WTC11 (cell line): ENCODE data around the gene LPIN3. TPM values are rescaled to one million over a fixed set of nuclear protein-coding genes. Genes with fewer than 3 reads are reported as not detected.

Experiments
- ATAC-seq: fragments of 200-7000 bp; cut with Tn5 transposase; 2 replicates; pipeline ENCODE4 v1.10.0; 2021; ENCODE audit warnings: mild to moderate bottlenecking, moderate library complexity
- CTCF ChIA-PET: fragments of 300-600 bp; sonication (Branson Sonifier 250); formaldehyde crosslinking; loops from one replicate; lab custom pipeline; 2021; ENCODE audit warnings: antibody characterized with exemption; lab: Charles Lee
- POLR2A ChIA-PET: fragments of 350-600 bp; sonication (Branson Sonifier 250); formaldehyde crosslinking; loops from one replicate; lab custom pipeline; 2021; ENCODE audit warnings: antibody characterized with exemption; lab: Charles Lee
- DNase-seq: peaks from one replicate; pipeline ENCODE4 v3.0.0; 2021; ENCODE audit warnings: low spot score
- H3K27ac Mint-ChIP-seq: 2 replicates; pipeline ENCODE4 v1.8.0; 2021; ENCODE audit warnings: mixed read lengths
- H3K27me3 Mint-ChIP-seq: 2 replicates; pipeline ENCODE4 v1.8.0; 2021; ENCODE audit warnings: low read depth, mild to moderate bottlenecking, moderate library complexity, mixed read lengths
- H3K36me3 Mint-ChIP-seq: 2 replicates; pipeline ENCODE4 v1.8.0; 2021; ENCODE audit warnings: mixed read lengths
- H3K4me1 Mint-ChIP-seq: 2 replicates; pipeline ENCODE4 v1.8.0; 2022; ENCODE audit warnings: mixed read lengths
- H3K4me3 Mint-ChIP-seq: 2 replicates; pipeline ENCODE4 v1.8.0; 2021; ENCODE audit warnings: mild to moderate bottlenecking, moderate library complexity, mixed read lengths
- H3K9me3 Mint-ChIP-seq: 2 replicates; pipeline ENCODE4 v1.8.0; 2021; ENCODE audit warnings: mixed read lengths
- CREB1 ChIP-seq: sonication (generic); formaldehyde crosslinking; IDR thresholded peaks from 2 replicates; pipeline ENCODE4 v1.8.0; 2023; ENCODE audit warnings: mild to moderate bottlenecking, missing genetic modification reagents
- JUN ChIP-seq: sonication (generic); formaldehyde crosslinking; IDR thresholded peaks from 2 replicates; pipeline ENCODE4 v1.8.0; 2023; ENCODE audit warnings: mild to moderate bottlenecking, missing genetic modification reagents
- KAT7 ChIP-seq: sonication (generic); formaldehyde crosslinking; IDR thresholded peaks from 2 replicates; pipeline ENCODE4 v1.8.1; 2023; ENCODE audit warnings: missing genetic modification reagents, mild to moderate bottlenecking, borderline replicate concordance
- MXD4 ChIP-seq: fragments of 250-450 bp; sonication (Bioruptor Pico); IDR thresholded peaks from 2 replicates; pipeline ENCODE4 v1.8.0; 2021; ENCODE audit warnings: mild to moderate bottlenecking, moderate library complexity, borderline replicate concordance
- MYBL2 ChIP-seq: sonication (generic); formaldehyde crosslinking; IDR thresholded peaks from 2 replicates; pipeline ENCODE4 v1.8.1; 2023; ENCODE audit warnings: mild to moderate bottlenecking, moderate library complexity, missing genetic modification reagents
- NFE2L1 ChIP-seq: sonication (generic); formaldehyde crosslinking; IDR thresholded peaks from 2 replicates; pipeline ENCODE4 v1.8.1; 2023; ENCODE audit warnings: missing genetic modification reagents
- NR3C1 ChIP-seq: sonication (generic); formaldehyde crosslinking; conservative IDR thresholded peaks from 2 replicates; pipeline ENCODE4 v1.8.1; 2023; ENCODE audit warnings: low read depth, mild to moderate bottlenecking, missing genetic modification reagents
- OVOL2 ChIP-seq: fragments of 250-450 bp; sonication (Bioruptor Pico); IDR thresholded peaks from 2 replicates; pipeline ENCODE4 v1.9.0; 2021; ENCODE audit warnings: mild to moderate bottlenecking, borderline replicate concordance
- SOX15 ChIP-seq: fragments of 250-450 bp; sonication (Bioruptor Pico); IDR thresholded peaks from 2 replicates; pipeline ENCODE4 v1.9.0; 2021; ENCODE audit warnings: mild to moderate bottlenecking
- TCF7 ChIP-seq: sonication (generic); formaldehyde crosslinking; IDR thresholded peaks from 2 replicates; pipeline ENCODE4 v1.8.0; 2022; ENCODE audit warnings: mild to moderate bottlenecking, low read depth, missing genetic modification reagents, moderate library complexity
- ZBTB21 ChIP-seq: sonication (generic); formaldehyde crosslinking; IDR thresholded peaks from 2 replicates; pipeline ENCODE4 v1.8.1; 2023; ENCODE audit warnings: mild to moderate bottlenecking, missing genetic modification reagents, borderline replicate concordance
- total RNA-seq: library from RNA; stranded (reverse); gene quantifications from 3 replicates; pipeline ENCODE4 v1.2.3, GENCODE V29; 2021
- TF ChIP-seq, protein P1 (sequence below): sonication (generic); formaldehyde crosslinking; IDR thresholded peaks from 2 replicates; pipeline ENCODE4 v1.8.1; 2022; ENCODE audit warnings: low read depth, mild to moderate bottlenecking, moderate library complexity, missing genetic modification reagents, borderline replicate concordance
- TF ChIP-seq, protein P2 (sequence below): sonication (generic); formaldehyde crosslinking; IDR thresholded peaks from 2 replicates; pipeline ENCODE4 v1.8.1; 2022; ENCODE audit warnings: missing genetic modification reagents, borderline replicate concordance
- TF ChIP-seq, protein P3 (sequence below): sonication (generic); formaldehyde crosslinking; IDR thresholded peaks from 2 replicates; pipeline ENCODE4 v1.8.1; 2023; ENCODE audit warnings: mild to moderate bottlenecking, moderate library complexity, missing genetic modification reagents
- TF ChIP-seq, protein P4 (sequence below): fragments of 200-600 bp; IDR thresholded peaks from 2 replicates; pipeline ENCODE4 v1.8.0; 2022; ENCODE audit warnings: antibody characterized with exemption
- TF ChIP-seq, protein P5 (sequence below): fragments of 250-450 bp; sonication (Bioruptor Pico); IDR thresholded peaks from 2 replicates; pipeline ENCODE4 v1.9.0; 2021; ENCODE audit warnings: mild to moderate bottlenecking
- TF ChIP-seq, protein P6 (sequence below): sonication (generic); formaldehyde crosslinking; IDR thresholded peaks from 2 replicates; pipeline ENCODE4 v1.8.0; 2023; ENCODE audit warnings: mild to moderate bottlenecking, missing genetic modification reagents
- TF ChIP-seq, protein P7 (sequence below): sonication (generic); formaldehyde crosslinking; IDR thresholded peaks from 2 replicates; pipeline ENCODE4 v1.8.1; 2023; ENCODE audit warnings: mild to moderate bottlenecking, missing genetic modification reagents

Gene LPIN3
- total RNA-seq, 1 experiment from 2014 or later, result 7.9 TPM

DNA sequence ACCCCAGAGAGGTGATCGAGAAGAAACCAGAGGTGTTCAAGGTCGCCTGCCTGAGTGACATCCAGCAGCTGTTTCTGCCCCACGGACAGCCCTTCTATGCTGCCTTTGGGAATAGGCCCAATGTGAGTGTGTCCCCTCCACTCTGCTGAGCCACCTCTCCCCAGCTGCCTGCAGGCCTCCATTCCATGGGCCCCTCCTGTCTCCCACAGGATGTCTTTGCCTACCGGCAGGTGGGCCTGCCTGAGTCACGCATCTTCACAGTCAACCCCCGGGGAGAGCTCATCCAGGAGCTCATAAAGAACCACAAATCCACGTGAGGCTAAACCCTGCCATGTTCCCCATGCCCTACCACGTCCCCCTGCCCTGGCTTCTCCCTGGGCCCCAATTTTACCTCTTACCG, 17.6 kb downstream of the LPIN3 start:
- ChIA-PET CTCF (interaction anchor here (0.6 to 1.9 kb wide), 10 partner anchors 18 to 223 kb away, joined by 3 to 17 read pairs (median 3); partner anchors contain the start of gene LPIN3), POLR2A (no interaction called here)
- Mint-ChIP-seq H3K4me1 (no peaks in the 10 kb centered on the region), H3K27ac (no peak overlapping the region), H3K4me3 (no peak overlapping the region), H3K9me3 (no peaks in the 10 kb centered on the region), H3K27me3 (no peaks in the 10 kb centered on the region), H3K36me3 (no peaks in the 10 kb centered on the region)
- TF ChIP-seq SOX15 (CRISPR knock-in tag), result no peak
- TF ChIP-seq JUN (CRISPR knock-in tag), result no peak
- TF ChIP-seq MYBL2 (CRISPR knock-in tag), result no peak
- TF ChIP-seq, protein P1, sequence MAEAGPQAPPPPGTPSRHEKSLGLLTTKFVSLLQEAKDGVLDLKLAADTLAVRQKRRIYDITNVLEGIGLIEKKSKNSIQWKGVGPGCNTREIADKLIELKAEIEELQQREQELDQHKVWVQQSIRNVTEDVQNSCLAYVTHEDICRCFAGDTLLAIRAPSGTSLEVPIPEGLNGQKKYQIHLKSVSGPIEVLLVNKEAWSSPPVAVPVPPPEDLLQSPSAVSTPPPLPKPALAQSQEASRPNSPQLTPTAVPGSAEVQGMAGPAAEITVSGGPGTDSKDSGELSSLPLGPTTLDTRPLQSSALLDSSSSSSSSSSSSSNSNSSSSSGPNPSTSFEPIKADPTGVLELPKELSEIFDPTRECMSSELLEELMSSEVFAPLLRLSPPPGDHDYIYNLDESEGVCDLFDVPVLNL (CRISPR knock-in tag), result no peak
- TF ChIP-seq, protein P2, sequence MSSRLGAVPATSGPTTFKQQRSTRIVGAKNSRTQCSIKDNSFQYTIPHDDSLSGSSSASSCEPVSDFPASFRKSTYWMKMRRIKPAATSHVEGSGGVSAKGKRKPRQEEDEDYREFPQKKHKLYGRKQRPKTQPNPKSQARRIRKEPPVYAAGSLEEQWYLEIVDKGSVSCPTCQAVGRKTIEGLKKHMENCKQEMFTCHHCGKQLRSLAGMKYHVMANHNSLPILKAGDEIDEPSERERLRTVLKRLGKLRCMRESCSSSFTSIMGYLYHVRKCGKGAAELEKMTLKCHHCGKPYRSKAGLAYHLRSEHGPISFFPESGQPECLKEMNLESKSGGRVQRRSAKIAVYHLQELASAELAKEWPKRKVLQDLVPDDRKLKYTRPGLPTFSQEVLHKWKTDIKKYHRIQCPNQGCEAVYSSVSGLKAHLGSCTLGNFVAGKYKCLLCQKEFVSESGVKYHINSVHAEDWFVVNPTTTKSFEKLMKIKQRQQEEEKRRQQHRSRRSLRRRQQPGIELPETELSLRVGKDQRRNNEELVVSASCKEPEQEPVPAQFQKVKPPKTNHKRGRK (CRISPR knock-in tag), result no peak
- TF ChIP-seq MXD4 (CRISPR knock-in tag), result no peak
- no peak for TF ChIP-seq OVOL2
- TF ChIP-seq CREB1, result no peak
- TF ChIP-seq, protein P3, sequence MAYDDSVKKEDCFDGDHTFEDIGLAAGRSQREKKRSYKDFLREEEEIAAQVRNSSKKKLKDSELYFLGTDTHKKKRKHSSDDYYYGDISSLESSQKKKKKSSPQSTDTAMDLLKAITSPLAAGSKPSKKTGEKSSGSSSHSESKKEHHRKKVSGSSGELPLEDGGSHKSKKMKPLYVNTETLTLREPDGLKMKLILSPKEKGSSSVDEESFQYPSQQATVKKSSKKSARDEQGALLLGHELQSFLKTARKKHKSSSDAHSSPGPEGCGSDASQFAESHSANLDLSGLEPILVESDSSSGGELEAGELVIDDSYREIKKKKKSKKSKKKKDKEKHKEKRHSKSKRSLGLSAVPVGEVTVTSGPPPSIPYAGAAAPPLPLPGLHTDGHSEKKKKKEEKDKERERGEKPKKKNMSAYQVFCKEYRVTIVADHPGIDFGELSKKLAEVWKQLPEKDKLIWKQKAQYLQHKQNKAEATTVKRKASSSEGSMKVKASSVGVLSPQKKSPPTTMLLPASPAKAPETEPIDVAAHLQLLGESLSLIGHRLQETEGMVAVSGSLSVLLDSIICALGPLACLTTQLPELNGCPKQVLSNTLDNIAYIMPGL (CRISPR knock-in tag), result no peak
- no peak for ATAC-seq
- DNase-seq, result no peak

DNA sequence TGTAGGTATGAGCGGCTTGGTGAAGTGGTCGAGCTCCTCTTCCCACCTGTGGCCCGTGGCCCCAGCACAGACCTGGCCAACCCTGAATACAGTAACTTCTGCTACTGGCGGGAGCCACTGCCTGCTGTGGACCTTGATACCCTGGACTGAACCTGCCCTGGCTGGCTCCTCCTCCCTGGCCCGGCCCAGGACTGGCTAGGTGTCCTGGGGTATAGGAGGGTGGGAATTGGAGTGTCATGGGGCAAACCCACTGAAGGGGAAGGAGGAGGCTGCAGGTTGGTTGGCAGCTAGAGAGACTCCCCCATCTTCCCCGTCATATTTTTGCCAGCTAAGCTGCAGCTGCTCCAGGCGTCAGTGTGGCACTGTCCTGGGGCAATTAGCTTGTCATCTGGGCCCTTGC, 18.1 kb downstream of the LPIN3 start:
- Mint-ChIP-seq H3K9me3 (no peaks in the 10 kb centered on the region), H3K4me3 (no peak overlapping the region), H3K4me1 (no peaks in the 10 kb centered on the region), H3K27ac (no peak overlapping the region), H3K36me3 (no peaks in the 10 kb centered on the region)
- no peak for DNase-seq
- ChIA-PET CTCF (interaction anchor here (0.6 to 1.9 kb wide), 10 partner anchors 9 to 223 kb away, joined by 3 to 17 read pairs (median 4); partner anchors contain the start of gene LPIN3), POLR2A (no interaction called here)
- no peak for ATAC-seq
- TF ChIP-seq KAT7 (CRISPR knock-in tag), result no peak
- TF ChIP-seq, protein P4, sequence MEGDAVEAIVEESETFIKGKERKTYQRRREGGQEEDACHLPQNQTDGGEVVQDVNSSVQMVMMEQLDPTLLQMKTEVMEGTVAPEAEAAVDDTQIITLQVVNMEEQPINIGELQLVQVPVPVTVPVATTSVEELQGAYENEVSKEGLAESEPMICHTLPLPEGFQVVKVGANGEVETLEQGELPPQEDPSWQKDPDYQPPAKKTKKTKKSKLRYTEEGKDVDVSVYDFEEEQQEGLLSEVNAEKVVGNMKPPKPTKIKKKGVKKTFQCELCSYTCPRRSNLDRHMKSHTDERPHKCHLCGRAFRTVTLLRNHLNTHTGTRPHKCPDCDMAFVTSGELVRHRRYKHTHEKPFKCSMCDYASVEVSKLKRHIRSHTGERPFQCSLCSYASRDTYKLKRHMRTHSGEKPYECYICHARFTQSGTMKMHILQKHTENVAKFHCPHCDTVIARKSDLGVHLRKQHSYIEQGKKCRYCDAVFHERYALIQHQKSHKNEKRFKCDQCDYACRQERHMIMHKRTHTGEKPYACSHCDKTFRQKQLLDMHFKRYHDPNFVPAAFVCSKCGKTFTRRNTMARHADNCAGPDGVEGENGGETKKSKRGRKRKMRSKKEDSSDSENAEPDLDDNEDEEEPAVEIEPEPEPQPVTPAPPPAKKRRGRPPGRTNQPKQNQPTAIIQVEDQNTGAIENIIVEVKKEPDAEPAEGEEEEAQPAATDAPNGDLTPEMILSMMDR, result no peak
- TF ChIP-seq, protein P5, sequence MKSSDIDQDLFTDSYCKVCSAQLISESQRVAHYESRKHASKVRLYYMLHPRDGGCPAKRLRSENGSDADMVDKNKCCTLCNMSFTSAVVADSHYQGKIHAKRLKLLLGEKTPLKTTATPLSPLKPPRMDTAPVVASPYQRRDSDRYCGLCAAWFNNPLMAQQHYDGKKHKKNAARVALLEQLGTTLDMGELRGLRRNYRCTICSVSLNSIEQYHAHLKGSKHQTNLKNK (CRISPR knock-in tag), result no peak
- no peak for TF ChIP-seq ZBTB21
- TF ChIP-seq, protein P6, sequence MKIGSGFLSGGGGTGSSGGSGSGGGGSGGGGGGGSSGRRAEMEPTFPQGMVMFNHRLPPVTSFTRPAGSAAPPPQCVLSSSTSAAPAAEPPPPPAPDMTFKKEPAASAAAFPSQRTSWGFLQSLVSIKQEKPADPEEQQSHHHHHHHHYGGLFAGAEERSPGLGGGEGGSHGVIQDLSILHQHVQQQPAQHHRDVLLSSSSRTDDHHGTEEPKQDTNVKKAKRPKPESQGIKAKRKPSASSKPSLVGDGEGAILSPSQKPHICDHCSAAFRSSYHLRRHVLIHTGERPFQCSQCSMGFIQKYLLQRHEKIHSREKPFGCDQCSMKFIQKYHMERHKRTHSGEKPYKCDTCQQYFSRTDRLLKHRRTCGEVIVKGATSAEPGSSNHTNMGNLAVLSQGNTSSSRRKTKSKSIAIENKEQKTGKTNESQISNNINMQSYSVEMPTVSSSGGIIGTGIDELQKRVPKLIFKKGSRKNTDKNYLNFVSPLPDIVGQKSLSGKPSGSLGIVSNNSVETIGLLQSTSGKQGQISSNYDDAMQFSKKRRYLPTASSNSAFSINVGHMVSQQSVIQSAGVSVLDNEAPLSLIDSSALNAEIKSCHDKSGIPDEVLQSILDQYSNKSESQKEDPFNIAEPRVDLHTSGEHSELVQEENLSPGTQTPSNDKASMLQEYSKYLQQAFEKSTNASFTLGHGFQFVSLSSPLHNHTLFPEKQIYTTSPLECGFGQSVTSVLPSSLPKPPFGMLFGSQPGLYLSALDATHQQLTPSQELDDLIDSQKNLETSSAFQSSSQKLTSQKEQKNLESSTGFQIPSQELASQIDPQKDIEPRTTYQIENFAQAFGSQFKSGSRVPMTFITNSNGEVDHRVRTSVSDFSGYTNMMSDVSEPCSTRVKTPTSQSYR, result no peak
- TF ChIP-seq, protein P1 (CRISPR knock-in tag), result no peak
- no peak for TF ChIP-seq OVOL2
- TF ChIP-seq NFE2L1 (CRISPR knock-in tag), result no peak
- TF ChIP-seq TCF7 (CRISPR knock-in tag), result no peak
- no peak for TF ChIP-seq NR3C1 (CRISPR knock-in tag)
- TF ChIP-seq, protein P7, sequence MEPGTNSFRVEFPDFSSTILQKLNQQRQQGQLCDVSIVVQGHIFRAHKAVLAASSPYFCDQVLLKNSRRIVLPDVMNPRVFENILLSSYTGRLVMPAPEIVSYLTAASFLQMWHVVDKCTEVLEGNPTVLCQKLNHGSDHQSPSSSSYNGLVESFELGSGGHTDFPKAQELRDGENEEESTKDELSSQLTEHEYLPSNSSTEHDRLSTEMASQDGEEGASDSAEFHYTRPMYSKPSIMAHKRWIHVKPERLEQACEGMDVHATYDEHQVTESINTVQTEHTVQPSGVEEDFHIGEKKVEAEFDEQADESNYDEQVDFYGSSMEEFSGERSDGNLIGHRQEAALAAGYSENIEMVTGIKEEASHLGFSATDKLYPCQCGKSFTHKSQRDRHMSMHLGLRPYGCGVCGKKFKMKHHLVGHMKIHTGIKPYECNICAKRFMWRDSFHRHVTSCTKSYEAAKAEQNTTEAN, result no peak
- TF ChIP-seq, all 79 proteins: peak for 0
- H3K27me3 Mint-ChIP-seq, result no peaks in the 10 kb centered on the region
